ENCODE results near the gene RALB.

The RALB gene

DNA sequence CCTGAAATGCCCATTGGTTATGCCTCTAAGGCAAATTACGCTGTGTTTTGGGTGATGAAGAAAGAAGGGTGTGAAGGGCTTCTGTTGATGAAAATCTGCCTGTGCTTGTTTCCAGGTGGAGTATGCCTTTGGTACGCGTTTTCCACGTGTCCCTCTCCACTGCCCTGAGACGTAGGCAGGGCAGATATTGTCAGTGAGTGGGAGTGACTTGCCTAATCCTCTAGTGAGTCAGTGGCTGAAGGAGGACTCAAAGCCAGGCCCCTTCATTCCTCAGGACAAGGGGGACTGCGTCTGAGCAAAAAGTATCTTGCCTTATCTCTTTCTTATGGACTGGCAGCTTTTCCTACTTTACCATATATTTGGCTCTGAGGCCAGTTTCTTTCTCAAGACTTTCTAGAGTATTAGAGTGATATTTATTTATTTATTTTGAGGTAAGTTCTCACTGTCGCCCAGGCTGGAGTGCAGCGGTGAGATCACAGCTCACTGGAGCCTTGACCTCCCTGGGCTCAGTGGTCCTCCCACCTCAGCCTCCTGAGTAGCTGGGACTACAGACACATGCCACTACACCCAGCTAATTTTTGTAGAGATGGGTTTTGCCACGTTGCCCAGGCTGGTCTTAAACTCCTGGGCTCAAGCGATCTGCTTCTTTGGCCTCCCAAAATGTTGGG lies 10.2 kb downstream of the RALB start:
- DNase-seq (ENCODE audit: low spot score): peak; percentile 43

- DNase-seq (ENCODE audit: low spot score): no peak
These were observed 12.4 kb downstream of the RALB start for GRCh38 chr2:120265006-120265405.

GRCh38 chr2:120267348-120267747 lies 14.7 kb downstream of the RALB start:
- no peak for DNase-seq (ENCODE audit: low spot score)

GRCh38 chr2:120269076-120269744 lies 16.6 kb downstream of the RALB start:
- DNase-seq (ENCODE audit: low spot score): no peak

GRCh38 chr2:120269816-120270215 lies 17.2 kb downstream of the RALB start:
- no peak for DNase-seq (ENCODE audit: low spot score)

DNA sequence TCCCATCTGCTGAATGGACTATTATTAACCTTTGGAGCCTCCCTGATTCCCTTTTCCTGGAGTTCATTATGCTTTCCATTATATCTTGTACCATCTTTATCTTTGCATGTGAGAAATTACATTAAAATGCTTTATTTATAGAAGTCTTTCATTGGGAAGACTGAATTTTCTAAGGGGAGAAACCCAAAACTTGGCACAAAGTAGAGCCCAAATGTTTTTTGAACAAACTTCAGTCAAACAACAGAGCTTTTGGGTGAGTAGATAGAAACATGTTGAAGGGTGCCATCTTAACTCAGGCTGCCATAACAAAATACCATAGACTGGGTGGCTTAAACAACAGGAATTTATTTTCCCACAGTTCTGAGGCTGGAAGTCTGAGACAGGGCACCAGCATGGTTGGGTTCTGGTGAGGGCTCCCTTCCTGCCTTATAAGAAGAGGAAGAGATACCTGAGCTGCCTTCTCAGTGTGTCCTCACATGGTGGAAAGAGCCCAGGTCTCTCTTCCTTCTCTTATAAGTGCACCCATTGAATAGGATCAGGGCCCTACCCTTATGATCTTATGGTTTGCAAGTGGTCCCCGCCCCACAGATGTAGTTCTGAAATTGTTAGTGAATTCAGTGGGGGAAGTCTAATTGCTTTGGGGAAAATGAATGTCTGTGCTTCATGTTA lies 19.2 kb downstream of the RALB start:
- no peak for DNase-seq (ENCODE audit: low spot score)

DNA sequence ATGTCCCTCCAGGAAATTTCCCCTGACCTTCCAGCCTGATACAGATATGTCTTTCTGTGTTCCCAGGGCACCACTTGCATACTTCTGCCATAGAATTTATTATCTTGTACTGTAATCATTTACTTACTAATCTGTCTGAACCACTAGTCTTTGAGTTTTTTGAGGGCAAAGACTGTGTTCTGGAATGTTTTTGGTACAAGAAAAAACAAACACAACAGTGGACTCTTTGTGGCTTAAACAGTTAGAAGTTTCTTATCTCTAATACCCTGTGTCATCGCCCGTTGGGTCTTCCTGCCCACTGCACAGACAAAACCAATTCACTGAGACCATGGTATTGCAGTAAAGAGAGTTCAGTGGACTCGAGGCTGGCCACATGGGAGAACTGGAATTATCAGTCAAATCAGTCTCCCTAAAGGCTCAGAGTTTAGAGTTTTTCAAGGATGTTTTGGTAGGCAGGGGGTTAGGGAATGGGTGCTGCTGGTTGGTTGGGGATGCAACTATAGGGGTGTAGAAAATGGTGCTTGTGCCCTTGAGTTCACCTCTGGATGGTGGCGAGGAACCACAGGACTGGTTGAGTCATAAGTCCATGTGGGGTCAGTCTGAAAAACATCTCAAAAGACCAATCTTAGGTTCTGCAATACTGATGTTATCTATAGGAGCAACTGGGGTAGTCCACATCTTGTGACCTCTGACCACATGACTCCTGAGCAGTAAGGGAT lies 20.3 kb downstream of the RALB start:
- no peak for DNase-seq (ENCODE audit: low spot score)

DNA sequence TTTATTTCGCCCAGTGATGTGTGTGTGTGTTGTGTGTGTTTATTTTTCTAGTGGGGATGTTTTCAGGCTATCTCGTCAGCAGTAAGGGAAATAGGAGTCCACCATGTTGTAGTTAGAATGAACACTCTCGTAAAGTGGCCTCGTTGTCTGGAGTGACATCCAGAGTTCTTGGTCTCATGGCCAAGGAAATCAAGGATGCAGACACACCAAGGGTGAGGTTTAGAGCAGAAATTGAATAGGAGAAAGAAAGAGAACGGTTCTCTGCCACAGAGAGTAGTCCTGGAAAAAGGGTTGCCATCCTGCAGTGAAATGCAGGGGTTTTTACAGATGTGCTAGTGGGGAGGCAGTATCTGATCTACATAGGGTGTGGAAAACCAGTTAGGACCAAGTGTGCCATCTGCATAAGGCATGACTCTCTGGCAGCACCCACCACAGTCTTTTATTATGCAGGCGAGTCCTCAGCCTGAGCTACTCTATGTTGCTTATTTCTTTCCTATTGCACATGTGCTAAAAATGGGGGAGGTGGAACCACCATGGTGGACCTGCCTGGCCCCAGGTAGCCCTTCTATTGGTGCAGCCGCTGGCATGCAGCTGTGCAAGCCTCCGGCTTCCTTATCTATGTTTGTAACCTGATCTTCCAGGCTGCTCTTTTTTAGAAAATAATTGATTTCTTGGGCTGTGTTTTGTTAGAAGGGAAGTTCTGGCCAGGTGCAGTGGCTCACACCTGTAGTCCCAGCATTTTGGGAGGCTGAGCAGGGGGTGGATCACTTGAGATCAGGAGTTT lies 23.2 kb downstream of the RALB start:
- no peak for DNase-seq (ENCODE audit: low spot score)

DNA sequence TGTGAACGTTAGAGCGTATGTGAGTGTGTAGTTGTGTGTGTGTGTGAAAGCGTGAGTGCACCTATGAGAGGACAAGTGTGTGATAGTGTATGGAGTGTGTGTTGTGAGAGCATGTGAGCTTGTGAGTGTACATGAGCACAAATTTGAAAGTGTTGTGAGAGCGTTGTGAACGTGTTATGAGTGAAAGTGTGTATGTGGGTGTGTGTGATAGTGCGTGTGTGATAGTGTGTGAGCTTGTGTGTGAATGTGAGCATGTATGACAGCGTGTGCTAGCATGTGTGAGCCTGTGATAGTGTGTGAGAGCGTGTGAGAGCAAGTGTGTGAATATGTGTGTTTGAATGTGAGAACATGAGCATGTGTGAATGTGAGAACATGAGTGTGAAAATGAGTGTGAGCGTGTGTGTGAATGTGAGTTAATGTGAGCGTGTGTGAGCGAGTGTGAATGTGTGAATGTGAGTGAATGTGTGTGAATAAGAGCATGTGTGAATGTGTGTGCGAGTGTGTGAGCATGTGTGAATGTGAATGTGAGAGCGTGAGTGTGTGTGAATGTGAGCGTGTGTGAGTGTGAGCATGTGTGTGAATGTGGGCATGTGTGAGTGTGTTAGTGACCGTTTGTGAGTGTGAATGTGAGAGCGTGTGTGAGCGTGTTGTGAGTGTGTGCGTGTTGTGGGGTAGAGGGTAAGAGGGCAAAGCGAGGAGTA lies 25.0 kb downstream of the RALB start:
- DNase-seq (ENCODE audit: low spot score): no peak

- DNase-seq (ENCODE audit: low spot score): no peak
These were observed 26.2 kb downstream of the RALB start for GRCh38 chr2:120278901-120279300.

DNA sequence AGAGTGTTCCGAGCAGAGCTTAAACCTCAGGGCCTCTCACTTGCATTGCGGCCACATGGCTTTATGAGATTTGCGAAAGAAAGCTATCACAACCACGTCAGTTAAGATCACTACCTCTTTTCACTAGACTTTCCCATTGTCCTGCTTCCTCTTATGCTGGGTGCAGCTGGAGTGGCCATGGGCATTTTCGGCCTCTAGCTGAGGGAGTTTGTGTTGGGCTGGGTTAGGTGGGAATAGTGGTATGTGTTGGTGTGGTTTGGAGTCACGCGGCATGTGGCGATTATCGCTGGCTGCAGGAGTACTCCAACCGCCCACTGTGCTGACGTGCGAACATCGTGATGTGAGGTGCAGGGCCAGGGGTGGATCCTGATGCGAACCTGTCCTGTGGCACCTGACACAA lies 27.1 kb downstream of the RALB start:
- no peak for DNase-seq (ENCODE audit: low spot score)

- no peak for DNase-seq (ENCODE audit: low spot score)
These were observed 31.0 kb downstream of the RALB start for GRCh38 chr2:120283649-120284048.

DNA sequence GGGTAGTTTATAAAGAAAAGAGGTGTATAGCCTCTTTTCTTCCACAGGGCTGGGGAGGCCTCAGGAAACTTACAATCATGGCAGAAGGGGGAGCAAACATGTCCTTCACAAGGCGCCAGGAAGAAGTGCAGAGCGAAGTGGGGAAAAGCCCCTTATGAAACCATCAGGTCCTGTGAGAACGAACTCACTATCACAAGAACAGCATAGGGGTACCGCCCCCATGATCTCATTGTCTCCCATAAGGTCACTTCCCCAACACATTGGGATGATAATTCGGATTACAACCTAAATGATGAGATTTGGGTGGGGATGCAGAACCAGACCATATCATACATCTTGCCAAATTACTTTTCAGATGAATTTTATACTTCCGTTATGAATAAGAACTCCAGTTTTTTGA lies 32.4 kb downstream of the RALB start:
- no peak for DNase-seq (ENCODE audit: low spot score)

- peak; percentile 91 for DNase-seq (ENCODE audit: low spot score)
These were observed 34.7 kb downstream of the RALB start for GRCh38 chr2:120287183-120288015.

DNA sequence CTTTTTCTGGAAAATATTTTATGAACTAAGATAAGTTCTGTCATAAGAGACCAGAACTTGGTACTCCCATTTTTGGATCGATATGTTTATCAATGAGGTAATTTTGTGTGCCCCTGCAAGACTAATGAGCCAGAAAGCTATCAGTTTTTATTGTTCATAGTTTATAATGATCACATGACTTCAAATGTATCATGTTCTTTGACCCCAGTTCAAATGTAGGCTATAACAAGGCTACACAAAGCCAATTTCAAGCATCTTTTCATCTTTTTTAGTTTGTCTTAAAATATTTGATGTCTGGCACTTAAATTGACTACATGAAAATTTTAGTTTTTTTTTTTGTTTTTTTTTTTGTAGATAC lies 35.3 kb downstream of the RALB start:
- DNase-seq (ENCODE audit: low spot score): no peak

- peak; percentile 17 for DNase-seq (ENCODE audit: low spot score)
These were observed 36.7 kb downstream of the RALB start for GRCh38 chr2:120289221-120289906.

DNA sequence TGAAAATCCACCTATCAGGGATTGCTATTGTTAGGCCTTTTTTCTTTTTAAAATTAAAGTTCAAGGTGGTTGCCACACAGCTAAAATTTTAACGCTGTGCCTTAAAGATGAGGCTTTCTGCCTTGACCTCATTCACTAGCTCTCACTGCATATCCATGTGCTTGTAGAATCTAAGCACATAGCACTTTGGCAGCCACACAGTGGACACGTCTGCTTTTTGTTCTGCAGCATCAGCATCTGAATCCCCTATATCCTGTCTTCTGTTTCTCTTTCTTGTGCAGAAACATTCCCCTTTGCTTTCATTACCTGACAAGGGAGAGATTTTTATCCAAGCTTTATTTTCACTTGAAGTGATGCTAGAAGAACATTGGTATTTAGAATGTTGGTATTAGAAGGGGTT lies 38.1 kb downstream of the RALB start:
- DNase-seq (ENCODE audit: low spot score): no peak

DNA sequence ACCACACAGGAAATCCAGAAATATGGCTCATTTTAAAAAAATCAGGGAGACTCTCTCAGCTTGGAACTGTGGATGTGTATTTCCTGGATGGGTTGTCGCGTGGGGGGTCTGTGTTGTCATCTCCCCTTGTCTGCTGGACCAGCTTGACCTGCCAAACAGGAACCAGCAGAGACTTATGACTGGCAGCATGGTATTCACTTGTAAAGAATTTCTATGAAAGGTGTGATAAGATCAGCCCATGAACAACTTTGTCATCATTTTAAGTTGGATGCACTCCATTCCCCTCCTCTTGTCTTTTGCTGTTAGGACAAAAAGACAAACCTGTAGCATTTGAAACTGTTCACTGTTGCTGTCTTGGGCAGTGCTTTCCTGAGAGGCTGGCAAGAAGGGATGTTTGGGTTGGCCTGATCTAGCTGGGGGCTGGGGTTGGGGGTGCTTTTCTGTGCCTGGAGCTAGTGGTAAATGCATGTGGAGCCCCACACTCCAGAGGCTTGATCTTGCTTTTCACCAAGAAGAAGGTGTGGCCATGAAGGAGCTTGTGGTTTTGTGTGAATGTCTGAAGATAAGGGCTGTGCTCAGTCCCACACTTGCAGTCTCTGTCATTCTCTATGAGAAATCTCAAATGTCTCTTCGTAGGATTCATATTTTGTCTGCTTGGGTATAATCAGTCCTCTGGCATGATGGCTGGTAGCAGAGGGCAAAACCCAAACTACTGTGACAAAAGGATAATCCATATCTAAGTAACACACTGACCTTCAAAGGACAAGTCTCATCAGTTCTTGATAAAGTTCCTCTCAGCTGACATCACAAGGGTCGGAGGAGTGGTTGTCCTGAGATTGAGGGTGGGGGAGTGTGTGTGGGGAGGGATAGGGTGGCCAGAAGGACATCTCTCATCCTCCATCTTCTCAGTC lies 39.0 kb downstream of the RALB start:
- DNase-seq (ENCODE audit: low spot score): peak; percentile 25

Data from AG20443 (cell line).